Astrocyte (in vitro differentiated cells and primary cell): Measurements from ENCODE around the gene MLLT1. TPM values are rescaled to one million over a fixed set of nuclear protein-coding genes. Genes with fewer than 3 reads are reported as not detected.

ENCODE experiments used
- DNase-seq: peaks from one replicate; pipeline ENCODE4 v3.0.0-alpha.2; 2010; ENCODE audit warnings: low read depth
- FAIRE-seq: peaks from 2 replicates; lab custom pipeline; 2011; peaks lifted over from hg19 to GRCh38; lab: Jason Lieb, UNC
- H2AFZ ChIP-seq: 2 replicates; pipeline ENCODE4 v1.6.0; 2012; ENCODE audit warnings: low read depth, low read length, inconsistent platforms
- H3K27ac ChIP-seq: 2 replicates; pipeline ENCODE4 v1.5.1; 2011; ENCODE audit warnings: low read depth, low read length, inconsistent platforms
- H3K27me3 ChIP-seq: 2 replicates; pipeline ENCODE4 v1.6.0; 2011; ENCODE audit warnings: low read length, inconsistent platforms; ENCODE audit not compliant: insufficient read depth
- H3K36me3 ChIP-seq: 2 replicates; pipeline ENCODE4 v1.5.1; 2011; ENCODE audit warnings: low read length, inconsistent platforms; ENCODE audit not compliant: insufficient read depth
- H3K4me1 ChIP-seq: 2 replicates; pipeline ENCODE4 v1.5.1; 2011; ENCODE audit warnings: low read length, inconsistent platforms; ENCODE audit not compliant: insufficient read depth
- H3K4me2 ChIP-seq: 2 replicates; pipeline ENCODE4 v1.6.0; 2012; ENCODE audit warnings: low read length, inconsistent platforms
- H3K4me3 ChIP-seq: 2 replicates; pipeline ENCODE4 v1.5.1; 2011; ENCODE audit warnings: low read depth, mild to moderate bottlenecking, low read length, inconsistent platforms; ENCODE audit not compliant: insufficient read depth
- H3K79me2 ChIP-seq: 2 replicates; pipeline ENCODE4 v1.6.0; 2012; ENCODE audit warnings: mild to moderate bottlenecking, low read length, inconsistent platforms; ENCODE audit not compliant: insufficient read depth
- H3K9ac ChIP-seq: 2 replicates; pipeline ENCODE4 v1.6.0; 2012; ENCODE audit warnings: mild to moderate bottlenecking, low read length, inconsistent platforms
- H3K9me3 ChIP-seq: 2 replicates; pipeline ENCODE4 v1.5.1; 2012; ENCODE audit warnings: low read depth, mild to moderate bottlenecking, low read length, inconsistent platforms; ENCODE audit not compliant: insufficient read depth
- H4K20me1 ChIP-seq: 2 replicates; pipeline ENCODE4 v1.6.0; 2012; ENCODE audit warnings: low read length, inconsistent platforms; ENCODE audit not compliant: insufficient read depth
- H3K27ac Mint-ChIP-seq: one replicate; pipeline ENCODE4 v1.8.0; 2021; ENCODE audit warnings: mild to moderate bottlenecking, mixed read lengths; ENCODE audit not compliant: unreplicated experiment
- H3K27me3 Mint-ChIP-seq: one replicate; pipeline ENCODE4 v1.8.0; 2021; ENCODE audit warnings: low read depth, mixed read lengths; ENCODE audit not compliant: unreplicated experiment
- H3K36me3 Mint-ChIP-seq: one replicate; pipeline ENCODE4 v1.8.0; 2021; ENCODE audit warnings: low read depth, mixed read lengths; ENCODE audit not compliant: unreplicated experiment
- H3K4me1 Mint-ChIP-seq: one replicate; pipeline ENCODE4 v1.8.0; 2021; ENCODE audit warnings: low read depth, mixed read lengths; ENCODE audit not compliant: unreplicated experiment
- H3K4me3 Mint-ChIP-seq: one replicate; pipeline ENCODE4 v1.8.0; 2021; ENCODE audit warnings: mild to moderate bottlenecking, moderate library complexity, mixed read lengths; ENCODE audit not compliant: unreplicated experiment
- H3K9me3 Mint-ChIP-seq: one replicate; pipeline ENCODE4 v1.8.0; 2021; ENCODE audit warnings: mild to moderate bottlenecking, mixed read lengths; ENCODE audit not compliant: unreplicated experiment
- CTCF ChIP-seq: IDR thresholded peaks from 2 replicates; pipeline ENCODE4 v1.5.1; 2011; ENCODE audit warnings: low read depth, mild to moderate bottlenecking, inconsistent platforms, low read length, moderate library complexity; ENCODE audit not compliant: insufficient read depth
- EZH2 ChIP-seq: IDR thresholded peaks from 2 replicates; pipeline ENCODE4 v1.6.1; 2012; ENCODE audit warnings: mild to moderate bottlenecking, low read length, inconsistent platforms; ENCODE audit not compliant: insufficient read depth
- total RNA-seq: library from RNA; stranded (reverse); gene quantifications from 2 replicates; pipeline ENCODE4 v1.2.1, GENCODE V29; 2021

MLLT1 gene
- total RNA-seq, 1 donor from 2014 or later = 46.0 TPM

- H3K27ac Mint-ChIP-seq = no peak overlapping the region
- peaks cover 3% of the 10 kb centered on the region for H3K36me3 Mint-ChIP-seq
- H4K20me1 ChIP-seq = peaks cover 50% of the 10 kb centered on the region
- no peak overlapping the region for H3K4me2 ChIP-seq
- H3K9ac ChIP-seq = no peak overlapping the region
- no peaks in the 10 kb centered on the region for H3K27me3 ChIP-seq
- no peaks in the 10 kb centered on the region for H3K27me3 Mint-ChIP-seq
- H3K9me3 Mint-ChIP-seq = no peaks in the 10 kb centered on the region
- peaks cover 20% of the 10 kb centered on the region for H3K79me2 ChIP-seq
- no peak overlapping the region for H3K4me3 ChIP-seq
- H3K9me3 ChIP-seq = no peaks in the 10 kb centered on the region
- TF ChIP-seq EZH2 (no peak), CTCF (no peak)
- no peak for DNase-seq
- no peak overlapping the region for H3K27ac ChIP-seq
- H3K36me3 ChIP-seq = no peaks in the 10 kb centered on the region
- no peak for FAIRE-seq
- H2AFZ ChIP-seq = no peak overlapping the region
- H3K4me1 ChIP-seq = peaks cover 29% of the 10 kb centered on the region
- peaks cover 7% of the 10 kb centered on the region for H3K4me1 Mint-ChIP-seq
- H3K4me3 Mint-ChIP-seq = no peak overlapping the region
These were observed 60.6 kb downstream of the MLLT1 start for GRCh38 chr19:6219147-6219525.

GRCh38 chr19:6218491-6219146 lies 61.2 kb downstream of the MLLT1 start:
- Mint-ChIP-seq H3K4me1 (peaks cover 7% of the 10 kb centered on the region), H3K27me3 (no peaks in the 10 kb centered on the region), H3K9me3 (no peaks in the 10 kb centered on the region), H3K4me3 (no peak overlapping the region), H3K36me3 (peaks cover 1% of the 10 kb centered on the region), H3K27ac (peak overlapping the region; percentile 72)
- H3K9me3 ChIP-seq = no peaks in the 10 kb centered on the region
- peak; percentile 40 for DNase-seq
- no peaks in the 10 kb centered on the region for H3K27me3 ChIP-seq
- H3K79me2 ChIP-seq = peaks cover 18% of the 10 kb centered on the region
- peaks cover 29% of the 10 kb centered on the region for H3K4me1 ChIP-seq
- no peak overlapping the region for H3K4me3 ChIP-seq
- no peak overlapping the region for H2AFZ ChIP-seq
- no peak overlapping the region for H3K27ac ChIP-seq
- peaks cover 45% of the 10 kb centered on the region for H4K20me1 ChIP-seq
- no peak overlapping the region for H3K4me2 ChIP-seq
- no peak for FAIRE-seq
- no peak overlapping the region for H3K9ac ChIP-seq
- no peaks in the 10 kb centered on the region for H3K36me3 ChIP-seq
- TF ChIP-seq CTCF (peak; percentile 63), EZH2 (no peak)

GRCh38 chr19:6217752-6218334 lies 61.9 kb downstream of the MLLT1 start:
- Histone ChIP-seq H3K9me3 (no peaks in the 10 kb centered on the region), H3K4me2 (no peak overlapping the region), H3K4me3 (no peak overlapping the region), H3K4me1 (peaks cover 29% of the 10 kb centered on the region), H3K9ac (no peak overlapping the region), H2AFZ (no peak overlapping the region), H4K20me1 (peaks cover 37% of the 10 kb centered on the region), H3K27me3 (no peaks in the 10 kb centered on the region), H3K79me2 (peaks cover 16% of the 10 kb centered on the region), H3K36me3 (no peaks in the 10 kb centered on the region), H3K27ac (no peak overlapping the region)
- no peak overlapping the region for H3K4me3 Mint-ChIP-seq
- no peaks in the 10 kb centered on the region for H3K36me3 Mint-ChIP-seq
- H3K27me3 Mint-ChIP-seq = no peaks in the 10 kb centered on the region
- DNase-seq (no peak), FAIRE-seq (no peak)
- H3K27ac Mint-ChIP-seq = no peak overlapping the region
- no peak for TF ChIP-seq CTCF
- TF ChIP-seq EZH2 = no peak
- H3K9me3 Mint-ChIP-seq = no peaks in the 10 kb centered on the region
- H3K4me1 Mint-ChIP-seq = peaks cover 7% of the 10 kb centered on the region
